ENCODE results near the gene RADIL.

Gene RADIL

GRCh38 chr7:4851459-4852422, 31.8 kb downstream of the RADIL start:
- DNase-seq (ENCODE audit: low read depth) = no peak

GRCh38 chr7:4850262-4850795, 33.2 kb downstream of the RADIL start:
- no peak for DNase-seq (ENCODE audit: low read depth)

GRCh38 chr7:4849390-4849789, 34.1 kb downstream of the RADIL start:
- DNase-seq (ENCODE audit: low read depth) = no peak

GRCh38 chr7:4845740-4846142, 37.8 kb downstream of the RADIL start:
- DNase-seq (ENCODE audit: low read depth) = no peak

GRCh38 chr7:4842319-4843064, 41.0 kb downstream of the RADIL start:
- no peak for DNase-seq (ENCODE audit: low read depth)

- DNase-seq (ENCODE audit: low read depth) = no peak
These were observed 41.7 kb downstream of the RADIL start for GRCh38 chr7:4841836-4842235.

GRCh38 chr7:4841007-4841784, 42.3 kb downstream of the RADIL start:
- DNase-seq (ENCODE audit: low read depth) = no peak

- no peak for DNase-seq (ENCODE audit: low read depth)
These were observed 43.4 kb downstream of the RADIL start for GRCh38 chr7:4840079-4840501.

- no peak for DNase-seq (ENCODE audit: low read depth)
These were observed 44.7 kb downstream of the RADIL start for GRCh38 chr7:4838626-4839334.

GRCh38 chr7:4837803-4838625, 45.5 kb downstream of the RADIL start:
- DNase-seq (ENCODE audit: low read depth) = no peak

GRCh38 chr7:4837041-4837802, 46.3 kb downstream of the RADIL start:
- DNase-seq (ENCODE audit: low read depth) = no peak

GRCh38 chr7:4836206-4836661, 47.3 kb downstream of the RADIL start:
- DNase-seq (ENCODE audit: low read depth) = no peak

- no peak for DNase-seq (ENCODE audit: low read depth)
These were observed 47.9 kb downstream of the RADIL start for GRCh38 chr7:4835398-4836205.

GRCh38 chr7:4834601-4835397, 48.7 kb downstream of the RADIL start:
- DNase-seq (ENCODE audit: low read depth) = no peak

- no peak for DNase-seq (ENCODE audit: low read depth)
These were observed 49.6 kb downstream of the RADIL start for GRCh38 chr7:4833691-4834600.

GRCh38 chr7:4833176-4833575, 50.3 kb downstream of the RADIL start:
- no peak for DNase-seq (ENCODE audit: low read depth)

GRCh38 chr7:4832711-4833110, 50.8 kb downstream of the RADIL start:
- no peak for DNase-seq (ENCODE audit: low read depth)
